Spleen (tissue), 7 donors: Measurements from ENCODE around the gene FERMT3.

Experiments used
- POLR2A ChIP-seq, 3 donors: fragments of 450-650 bp; IDR thresholded peaks; one replicate each; pipeline ENCODE4 v1.5.1; 2017; ENCODE audit warnings: antibody characterized with exemption in 3 of 3, mild to moderate bottlenecking in 1 of 3
- POLR2AphosphoS5 ChIP-seq, 3 donors: sonication (generic); formaldehyde crosslinking; IDR thresholded peaks; one replicate each; pipeline ENCODE4 v1.5.1; 2017; ENCODE audit warnings: antibody characterized with exemption in 3 of 3
- TF ChIP-seq, protein P1 (sequence below), 11 experiments: fragments of 200-600 bp in 7 of 11; fragments of 450-650 bp in 4 of 11; sonication (generic) in 4 of 11; IDR thresholded peaks in 8 of 11; conservative IDR thresholded peaks in 3 of 11; 1 replicate in 7 of 11; 2 replicates in 4 of 11; pipeline versions ENCODE4 v1.4.0 to v1.8.0; 2016 to 2021; ENCODE audit warnings: antibody characterized with exemption in 11 of 11, inconsistent platforms in 4 of 11, mild to moderate bottlenecking in 1 of 11
- donor health status: DM: no; HTN: no; CAD: no; lungs with moderate emphysema.
- donor health status: DM: no; HTN: no; CAD: no.
- donor health status: DM: no; HTN: no; CAD: no.

GRCh38 chr11:64232967-64233315 is 26.4 kb downstream of the FERMT3 start:
- TF ChIP-seq, protein P1, sequence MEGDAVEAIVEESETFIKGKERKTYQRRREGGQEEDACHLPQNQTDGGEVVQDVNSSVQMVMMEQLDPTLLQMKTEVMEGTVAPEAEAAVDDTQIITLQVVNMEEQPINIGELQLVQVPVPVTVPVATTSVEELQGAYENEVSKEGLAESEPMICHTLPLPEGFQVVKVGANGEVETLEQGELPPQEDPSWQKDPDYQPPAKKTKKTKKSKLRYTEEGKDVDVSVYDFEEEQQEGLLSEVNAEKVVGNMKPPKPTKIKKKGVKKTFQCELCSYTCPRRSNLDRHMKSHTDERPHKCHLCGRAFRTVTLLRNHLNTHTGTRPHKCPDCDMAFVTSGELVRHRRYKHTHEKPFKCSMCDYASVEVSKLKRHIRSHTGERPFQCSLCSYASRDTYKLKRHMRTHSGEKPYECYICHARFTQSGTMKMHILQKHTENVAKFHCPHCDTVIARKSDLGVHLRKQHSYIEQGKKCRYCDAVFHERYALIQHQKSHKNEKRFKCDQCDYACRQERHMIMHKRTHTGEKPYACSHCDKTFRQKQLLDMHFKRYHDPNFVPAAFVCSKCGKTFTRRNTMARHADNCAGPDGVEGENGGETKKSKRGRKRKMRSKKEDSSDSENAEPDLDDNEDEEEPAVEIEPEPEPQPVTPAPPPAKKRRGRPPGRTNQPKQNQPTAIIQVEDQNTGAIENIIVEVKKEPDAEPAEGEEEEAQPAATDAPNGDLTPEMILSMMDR (IDR thresholded peaks at IDR 0.05 in 8 of 11, conservative IDR thresholded peaks at IDR 0.05 in 3 of 11): no peak
- TF ChIP-seq POLR2AphosphoS5 (IDR thresholded peaks at IDR 0.05): no peak
- no peak for TF ChIP-seq POLR2A (IDR thresholded peaks at IDR 0.05)
